ENCODE measurements around the gene ITIH4.

- TF ChIP-seq CTCF (IDR thresholded peaks at IDR 0.05) (no peak), POLR2A (IDR thresholded peaks at IDR 0.05) (no peak)
These were observed 41.8 kb upstream of the ITIH4 start for GRCh38 chr3:52872245-52872644.
